ENCODE results near the gene VTI1A.

The VTI1A gene

GRCh38 chr10:112766636-112767035, 319.6 kb downstream of the VTI1A start:
- DNase-seq = no peak

- no peak for DNase-seq
These were observed 320.1 kb downstream of the VTI1A start for GRCh38 chr10:112767156-112767555.

GRCh38 chr10:112768121-112768520, 321.1 kb downstream of the VTI1A start:
- DNase-seq = no peak

GRCh38 chr10:112769081-112769480, 322.1 kb downstream of the VTI1A start:
- DNase-seq = no peak

GRCh38 chr10:112769611-112770370, 322.8 kb downstream of the VTI1A start:
- DNase-seq = no peak

- no peak for DNase-seq
These were observed 324.7 kb downstream of the VTI1A start for GRCh38 chr10:112771733-112772132.

GRCh38 chr10:112773783-112774182, 326.8 kb downstream of the VTI1A start:
- DNase-seq = no peak

- DNase-seq = no peak
These were observed 327.2 kb downstream of the VTI1A start for GRCh38 chr10:112774210-112774609.

GRCh38 chr10:112774798-112775197, 327.8 kb downstream of the VTI1A start:
- no peak for DNase-seq

GRCh38 chr10:112775381-112775780, 328.4 kb downstream of the VTI1A start:
- DNase-seq = no peak

- no peak for DNase-seq
These were observed 329.1 kb downstream of the VTI1A start for GRCh38 chr10:112775892-112776674.

GRCh38 chr10:112778579-112778978, 331.6 kb downstream of the VTI1A start:
- DNase-seq = no peak

GRCh38 chr10:112779025-112779770, 332.2 kb downstream of the VTI1A start:
- no peak for DNase-seq

- DNase-seq = no peak
These were observed 335.3 kb downstream of the VTI1A start for GRCh38 chr10:112782200-112782907.

- DNase-seq = no peak
These were observed 336.5 kb downstream of the VTI1A start for GRCh38 chr10:112783351-112784021.

GRCh38 chr10:112784022-112784461, 337.0 kb downstream of the VTI1A start:
- DNase-seq = no peak

- no peak for DNase-seq
These were observed 338.1 kb downstream of the VTI1A start for GRCh38 chr10:112785089-112785488.

- no peak for DNase-seq
These were observed 342.2 kb downstream of the VTI1A start for GRCh38 chr10:112789248-112789647.

GRCh38 chr10:112790030-112790429, 343.0 kb downstream of the VTI1A start:
- no peak for DNase-seq

GRCh38 chr10:112790921-112791320, 343.9 kb downstream of the VTI1A start:
- no peak for DNase-seq

GRCh38 chr10:112791447-112791846, 344.4 kb downstream of the VTI1A start:
- DNase-seq = no peak

All from CD4-positive, alpha-beta T cell treated with Interleukin-12 subunit alpha and Interleukin-12 subunit beta, for 1 hour (primary cell).